GM23338 (cell line): ENCODE measurements around the gene CHCHD3. TPM values are rescaled to one million over a fixed set of nuclear protein-coding genes. Genes with fewer than 3 reads are reported as not detected.

Experiments used
- ATAC-seq: fragments of 200-7000 bp; cut with Tn5 transposase; 3 replicates; pipeline ENCODE4 v1.9.1; 2020
- DNase-seq: peaks from one replicate; pipeline ENCODE4 v3.0.0-alpha.2; 2015; ENCODE audit warnings: low spot score
- H2AFZ ChIP-seq: fragments of 200-600 bp; sonication (generic); 2 replicates; pipeline ENCODE4 v1.8.0; 2016; ENCODE audit warnings: antibody characterized with exemption, mild to moderate bottlenecking, moderate library complexity
- H3F3A ChIP-seq: fragments of 200-600 bp; sonication (generic); replicated peaks from 2 replicates; pipeline ENCODE4 v1.8.0; 2017; ENCODE audit warnings: antibody characterized with exemption, mixed run types, low read depth
- H3K27ac ChIP-seq: fragments of 200-600 bp; sonication (generic); 2 replicates; pipeline ENCODE4 v1.6.1; 2016; ENCODE audit warnings: low read depth
- H3K27me3 ChIP-seq: fragments of 200-600 bp; sonication (generic); 2 replicates; pipeline ENCODE4 v1.8.0; 2016; ENCODE audit warnings: mild to moderate bottlenecking, mixed run types, moderate library complexity; ENCODE audit not compliant: insufficient read depth
- H3K36me3 ChIP-seq: fragments of 200-600 bp; sonication (generic); 2 replicates; pipeline ENCODE4 v1.8.0; 2016; ENCODE audit warnings: mild to moderate bottlenecking; ENCODE audit not compliant: insufficient read depth
- H3K4me1 ChIP-seq: fragments of 200-600 bp; sonication (generic); 2 replicates; pipeline ENCODE4 v1.8.0; 2016; ENCODE audit warnings: mild to moderate bottlenecking, moderate library complexity; ENCODE audit not compliant: insufficient read depth
- H3K4me2 ChIP-seq: fragments of 200-600 bp; sonication (generic); 2 replicates; pipeline ENCODE4 v1.7.1; 2017; ENCODE audit warnings: mixed run types
- H3K4me3 ChIP-seq: fragments of 200-600 bp; sonication (generic); 2 replicates; pipeline ENCODE4 v1.6.1; 2016; ENCODE audit warnings: mixed run types
- H3K79me2 ChIP-seq: fragments of 200-600 bp; sonication (generic); replicated peaks from 2 replicates; pipeline ENCODE4 v1.8.0; 2017; ENCODE audit warnings: mild to moderate bottlenecking; ENCODE audit not compliant: insufficient read depth
- H3K9me2 ChIP-seq: fragments of 200-600 bp; sonication (generic); 2 replicates; pipeline ENCODE4 v1.8.0; 2017; ENCODE audit not compliant: insufficient read depth
- H4K20me1 ChIP-seq: fragments of 200-600 bp; sonication (generic); replicated peaks from 2 replicates; pipeline ENCODE4 v1.8.0; 2017; ENCODE audit warnings: mild to moderate bottlenecking; ENCODE audit not compliant: insufficient read depth
- H3K27ac Mint-ChIP-seq: 2 replicates; pipeline ENCODE4 v1.8.0; 2020; ENCODE audit warnings: inconsistent platforms, mild to moderate bottlenecking, moderate library complexity, mixed read lengths
- H3K27me3 Mint-ChIP-seq: 3 replicates; pipeline ENCODE4 v1.8.0; 2022; ENCODE audit warnings: low read depth, mild to moderate bottlenecking, moderate library complexity, mixed read lengths, inconsistent platforms; ENCODE audit not compliant: insufficient read depth, poor library complexity
- H3K36me3 Mint-ChIP-seq: 3 replicates; pipeline ENCODE4 v1.8.0; 2021; ENCODE audit warnings: low read depth, mild to moderate bottlenecking, inconsistent platforms, moderate library complexity, mixed read lengths
- H3K4me1 Mint-ChIP-seq: 3 replicates; pipeline ENCODE4 v1.8.0; 2020; ENCODE audit warnings: mild to moderate bottlenecking, inconsistent platforms, mixed read lengths
- H3K4me3 Mint-ChIP-seq: 3 replicates; pipeline ENCODE4 v1.8.0; 2021; ENCODE audit warnings: moderate library complexity, mild to moderate bottlenecking, inconsistent platforms, mixed read lengths
- H3K9me3 Mint-ChIP-seq: 3 replicates; pipeline ENCODE4 v1.8.0; 2020; ENCODE audit warnings: moderate library complexity, mild to moderate bottlenecking, inconsistent platforms, mixed read lengths
- CREB1 ChIP-seq: fragments of 250-450 bp; sonication (Bioruptor Pico); IDR thresholded peaks from 2 replicates; pipeline ENCODE4 v1.5.0; 2020; ENCODE audit warnings: low read depth, mild to moderate bottlenecking, moderate library complexity
- CTCF ChIP-seq, 2 experiments: fragments of 200-600 bp in 1 of 2; sonication (generic) in 1 of 2; conservative IDR thresholded peaks; 2 replicates each; pipeline versions ENCODE4 v1.5.1 to v1.6.1; 2016 to 2017; ENCODE audit warnings: antibody characterized with exemption in 2 of 2, low read depth in 2 of 2, mild to moderate bottlenecking in 2 of 2, moderate library complexity in 1 of 2
- EZH2 ChIP-seq: fragments of 200-600 bp; sonication (generic); IDR thresholded peaks from one replicate; pipeline ENCODE4 v1.8.0; 2017; ENCODE audit warnings: antibody characterized with exemption, mild to moderate bottlenecking, low read depth; ENCODE audit not compliant: unreplicated experiment
- NANOG ChIP-seq: IDR thresholded peaks from 2 replicates; pipeline ENCODE4 v1.6.1; 2016; ENCODE audit warnings: antibody characterized with exemption, borderline replicate concordance
- POLR2AphosphoS5 ChIP-seq: IDR thresholded peaks from 2 replicates; pipeline ENCODE4 v1.6.1; 2016; ENCODE audit warnings: antibody characterized with exemption, low read depth
- STAT1 ChIP-seq: IDR thresholded peaks from one replicate; pipeline ENCODE4 v1.6.1; 2016; ENCODE audit warnings: antibody characterized with exemption; ENCODE audit not compliant: unreplicated experiment
- ZNF462 ChIP-seq: fragments of 250-450 bp; sonication (Bioruptor Pico); IDR thresholded peaks from 2 replicates; pipeline ENCODE4 v1.5.0; 2020; ENCODE audit warnings: mild to moderate bottlenecking, moderate library complexity
- polyA plus RNA-seq: library from polyadenylated mRNA; unstranded; fragments of >200 nt; fragmentation: Nextera tagmentation; extraction: Ambion mirVana; gene quantifications from 2 replicates; pipeline ENCODE4 v1.2.1, GENCODE V29; 2016
- total RNA-seq: library from RNA; depleted of rRNA; stranded (reverse); fragments of >200 nt; shearing (Covaris generic); gene quantifications from 2 replicates; pipeline ENCODE4 v1.2.3, GENCODE V29; 2014

CHCHD3 gene
- total and polyA plus RNA-seq, 2 experiments from 2014 or later = 107 to 131 TPM

- Histone ChIP-seq H3F3A (no peaks in the 10 kb centered on the region), H3K27ac (no peak overlapping the region), H3K4me1 (peaks cover 4% of the 10 kb centered on the region; the same call in 1 of the 2 replicates), H3K36me3 (0 out of 2 replicates have a peak, but pooled peaks cover 4% of the 10 kb centered on the region), H3K9me2 (0 out of 2 replicates have a peak, but pooled peaks cover 6% of the 10 kb centered on the region), H3K4me3 (no peak overlapping the region), H3K79me2 (no peaks in the 10 kb centered on the region), H4K20me1 (no peaks in the 10 kb centered on the region), H3K4me2 (no peak overlapping the region), H3K27me3 (no peaks in the 10 kb centered on the region), H2AFZ (no peak overlapping the region)
- Mint-ChIP-seq H3K36me3 (no peaks in the 10 kb centered on the region; the same call in 2 of the 3 replicates), H3K4me3 (no peak overlapping the region), H3K9me3 (peaks cover 13% of the 10 kb centered on the region), H3K4me1 (peaks cover 10% of the 10 kb centered on the region; the same call in 2 of the 3 replicates), H3K27ac (no peak overlapping the region), H3K27me3 (peaks cover 6% of the 10 kb centered on the region)
- TF ChIP-seq NANOG = no peak
- no peak for TF ChIP-seq POLR2AphosphoS5
- no peak for TF ChIP-seq CTCF (conservative IDR thresholded peaks at IDR 0.05; ENCODE audit: low read depth in 2 of 2)
- TF ChIP-seq ZNF462 = no peak
- no peak for TF ChIP-seq STAT1
- no peak for TF ChIP-seq EZH2
- no peak for TF ChIP-seq CREB1 (CRISPR knock-in tag)
- ATAC-seq (no peak), DNase-seq (no peak)
Observed at GRCh38 chr7:132768099-132768498, 313.8 kb downstream of the CHCHD3 start.
